Liver (tissue), 9 donors: Measurements from ENCODE around the gene GPC3. TPM values are rescaled to one million over a fixed set of nuclear protein-coding genes. Genes with fewer than 3 reads are reported as not detected.

Source experiments
- DNase-seq: peaks from one replicate; pipeline ENCODE4 v3.0.0-alpha.2; 2017; ENCODE audit warnings: low spot score
- H3K27ac ChIP-seq, 2 donors: one replicate each; pipeline ENCODE4 v1.7.0; 2013; ENCODE audit warnings: inconsistent platforms in 2 of 2, low read length in 2 of 2, control low read depth in 1 of 2, low read depth in 1 of 2, mild to moderate bottlenecking in 1 of 2
- H3K27me3 ChIP-seq, 4 donors: one replicate each; pipeline versions ENCODE4 v1.6.1 to v1.7.0; 2013; ENCODE audit warnings: low read length in 3 of 4, inconsistent platforms in 1 of 4, mild to moderate bottlenecking in 1 of 4, moderate library complexity in 1 of 4; ENCODE audit not compliant: control insufficient read depth in 4 of 4, insufficient read depth in 4 of 4
- H3K36me3 ChIP-seq, 4 donors: one replicate each; pipeline versions ENCODE4 v1.6.1 to v1.7.0; 2013; ENCODE audit warnings: low read length in 3 of 4, mild to moderate bottlenecking in 3 of 4, low read depth in 1 of 4, moderate library complexity in 1 of 4; ENCODE audit not compliant: control insufficient read depth in 4 of 4, insufficient read depth in 3 of 4
- H3K4me1 ChIP-seq, 4 donors: one replicate each; pipeline versions ENCODE4 v1.6.1 to v1.7.0; 2013; ENCODE audit warnings: low read length in 3 of 4, mild to moderate bottlenecking in 3 of 4, moderate library complexity in 1 of 4; ENCODE audit not compliant: control insufficient read depth in 4 of 4, insufficient read depth in 4 of 4
- H3K4me3 ChIP-seq, 3 donors: one replicate each; pipeline versions ENCODE4 v1.6.1 to v1.7.0; 2013; ENCODE audit warnings: low read length in 3 of 3, control low read depth in 1 of 3, low read depth in 1 of 3, mild to moderate bottlenecking in 1 of 3
- H3K9ac ChIP-seq, 2 donors: one replicate each; pipeline ENCODE4 v1.7.0; 2013; ENCODE audit warnings: low read length in 2 of 2, mild to moderate bottlenecking in 2 of 2, moderate library complexity in 2 of 2, control low read depth in 1 of 2, low read depth in 1 of 2
- H3K9me3 ChIP-seq, 4 donors: one replicate each; pipeline versions ENCODE4 v1.6.1 to v1.7.0; 2013; ENCODE audit warnings: low read length in 3 of 4; ENCODE audit not compliant: control insufficient read depth in 4 of 4
- ATF3 ChIP-seq: IDR thresholded peaks from 2 replicates; pipeline ENCODE4 v1.6.1; 2016; ENCODE audit warnings: antibody characterized with exemption
- CTCF ChIP-seq: fragments of 150-350 bp; IDR thresholded peaks from 2 replicates; pipeline ENCODE4 v1.5.1; 2017; ENCODE audit warnings: improper control_type of control experiment, low read depth, low read length; ENCODE audit not compliant: missing input control
- EGR1 ChIP-seq, 2 donors: IDR thresholded peaks; 2 replicates each; pipeline ENCODE4 v1.6.1; 2016 to 2018; ENCODE audit warnings: antibody characterized with exemption in 2 of 2, low read depth in 2 of 2
- FOXA1 ChIP-seq: IDR thresholded peaks from 2 replicates; pipeline ENCODE4 v1.6.1; 2016; ENCODE audit warnings: antibody characterized with exemption
- FOXA2 ChIP-seq: IDR thresholded peaks from 2 replicates; pipeline ENCODE4 v1.6.1; 2016; ENCODE audit warnings: antibody characterized with exemption
- GABPA ChIP-seq, 2 donors: IDR thresholded peaks in 1 of 2; conservative IDR thresholded peaks in 1 of 2; 2 replicates each; pipeline ENCODE4 v1.6.1; 2016; ENCODE audit warnings: antibody characterized with exemption in 2 of 2, mild to moderate bottlenecking in 1 of 2, moderate library complexity in 1 of 2
- HNF4A ChIP-seq, 2 donors: conservative IDR thresholded peaks; 2 replicates each; pipeline ENCODE4 v1.6.1; 2016; ENCODE audit warnings: antibody characterized with exemption in 2 of 2, mild to moderate bottlenecking in 2 of 2
- HNF4G ChIP-seq: IDR thresholded peaks from 2 replicates; pipeline ENCODE4 v1.6.1; 2016; ENCODE audit warnings: antibody characterized with exemption
- JUND ChIP-seq, 2 donors: IDR thresholded peaks; 2 replicates each; pipeline ENCODE4 v1.6.1; 2016; ENCODE audit warnings: antibody characterized with exemption in 2 of 2
- MAX ChIP-seq: IDR thresholded peaks from 2 replicates; pipeline ENCODE4 v1.6.1; 2016; ENCODE audit warnings: antibody characterized with exemption
- NR2F2 ChIP-seq: IDR thresholded peaks from 2 replicates; pipeline ENCODE4 v1.6.1; 2016; ENCODE audit warnings: antibody characterized with exemption
- RAD21 ChIP-seq, 2 donors: IDR thresholded peaks; 2 replicates each; pipeline ENCODE4 v1.6.1; 2016; ENCODE audit warnings: antibody characterized with exemption in 2 of 2, mild to moderate bottlenecking in 2 of 2
- REST ChIP-seq: IDR thresholded peaks from 2 replicates; pipeline ENCODE4 v1.6.1; 2016; ENCODE audit warnings: antibody characterized with exemption, mild to moderate bottlenecking
- RXRA ChIP-seq, 2 donors: IDR thresholded peaks; 2 replicates each; pipeline ENCODE4 v1.6.1; 2017 to 2018; ENCODE audit warnings: antibody characterized with exemption in 2 of 2, mild to moderate bottlenecking in 1 of 2
- SP1 ChIP-seq: IDR thresholded peaks from 2 replicates; pipeline ENCODE4 v1.6.1; 2018; ENCODE audit warnings: antibody characterized with exemption, mild to moderate bottlenecking
- TAF1 ChIP-seq: conservative IDR thresholded peaks from 2 replicates; pipeline ENCODE4 v1.6.1; 2016; ENCODE audit warnings: antibody characterized with exemption, mild to moderate bottlenecking
- YY1 ChIP-seq: IDR thresholded peaks from 2 replicates; pipeline ENCODE4 v1.6.1; 2016; ENCODE audit warnings: antibody characterized with exemption, mild to moderate bottlenecking
- ZBTB33 ChIP-seq: IDR thresholded peaks from 2 replicates; pipeline ENCODE4 v1.6.1; 2016; ENCODE audit warnings: antibody characterized with exemption
- whole genome bisulfite sequencing: extraction: QIAGEN DNeasy Blood & Tissue Kit; methylation state at CpG from one replicate; pipeline ENCODE4 v1.1.7; 2013; 5-methylcytosine and 5-hydroxymethylcytosine counted together
- polyA plus RNA-seq, 2 donors: library from polyadenylated mRNA; stranded (reverse) in 1 of 2; unstranded in 1 of 2; fragments of 200-250 nt in 1 of 2; fragments of >200 nt in 1 of 2; fragmentation: Nextera tagmentation in 1 of 2; extraction: Ambion mirVana in 1 of 2; gene quantifications; one replicate each; pipeline versions ENCODE4 v1.2.1 to v1.2.3, GENCODE V29; 2013 to 2015
- total RNA-seq, 2 donors: library from RNA; depleted of rRNA; stranded (reverse); fragments of >200 nt; gene quantifications; one replicate each; pipeline ENCODE4 v1.2.3, GENCODE V29; 2014
- donor health status: healthy.
- donor health status: healthy.
- donor health status: healthy.
- donor health status: healthy.
- donor health status: healthy.

Gene GPC3
- total and polyA plus RNA-seq, 4 donors, result 0.40 to 1,133 (median 1.5) TPM

GRCh38 chrX:133607419-133608348 lies 377.7 kb downstream of the GPC3 start:
- no peak overlapping the region for H3K27ac ChIP-seq

GRCh38 chrX:133606990-133607389 lies 378.4 kb downstream of the GPC3 start:
- TF ChIP-seq RAD21 (IDR thresholded peaks at IDR 0.05) (no peak), ZBTB33 (no peak), CTCF (no peak), RXRA (IDR thresholded peaks at IDR 0.05) (no peak), EGR1 (IDR thresholded peaks at IDR 0.05; ENCODE audit: low read depth in 2 of 2) (no peak), MAX (no peak), REST (no peak), SP1 (no peak), TAF1 (no peak), JUND (IDR thresholded peaks at IDR 0.05) (no peak), HNF4A (conservative IDR thresholded peaks at IDR 0.05) (no peak), FOXA1 (no peak), HNF4G (no peak), GABPA (IDR thresholded peaks at IDR 0.05 in 1 of 2, conservative IDR thresholded peaks at IDR 0.05 in 1 of 2) (no peak), NR2F2 (no peak), YY1 (no peak), ATF3 (no peak), FOXA2 (no peak)
- peaks cover 0 to 3% (median 0%) of the 10 kb centered on the region in 4 donors for H3K27me3 ChIP-seq
- no peaks in the 10 kb centered on the region for H3K4me1 ChIP-seq
- H3K36me3 ChIP-seq, result no peaks in the 10 kb centered on the region
- H3K27ac ChIP-seq, result no peak overlapping the region
- DNase-seq, result no peak
- 92% methylated on average over 1 of the region's 1 CpG for WGBS
- H3K4me3 ChIP-seq, result no peak overlapping the region
- H3K9me3 ChIP-seq, result no peaks in the 10 kb centered on the region
- H3K9ac ChIP-seq, result no peak overlapping the region

More at GRCh38 chrX:133607419-133608348, 377.7 kb downstream of the GPC3 start:
- H3K27me3 ChIP-seq, result peaks cover 0 to 3% (median 0%) of the 10 kb centered on the region in 4 donors
- no peak for DNase-seq
- H3K4me3 ChIP-seq, result no peak overlapping the region
- WGBS, result 68% methylated on average over 5 of the region's 5 CpGs
- no peak for TF ChIP-seq HNF4A (conservative IDR thresholded peaks at IDR 0.05)
- H3K4me1 ChIP-seq, result no peaks in the 10 kb centered on the region
- no peaks in the 10 kb centered on the region for H3K9me3 ChIP-seq
- H3K9ac ChIP-seq, result no peak overlapping the region
- no peaks in the 10 kb centered on the region for H3K36me3 ChIP-seq
